GM19025 (cell line): ENCODE data around the gene DMD.

ENCODE experiments used
- ATAC-seq: cut with Tn5 transposase; IDR thresholded peaks from one replicate; pipeline ENCODE4 v1.9.1; 2021; ENCODE audit warnings: mild to moderate bottlenecking, low read depth, moderate library complexity; ENCODE audit not compliant: unreplicated experiment

Gene DMD

GRCh38 chrX:32525234-32525633 lies 686.1 kb downstream of the DMD start:
- ATAC-seq: no peak

GRCh38 chrX:32524385-32524784 lies 687.0 kb downstream of the DMD start:
- ATAC-seq: no peak

GRCh38 chrX:32520789-32521188 lies 690.6 kb downstream of the DMD start:
- no peak for ATAC-seq

GRCh38 chrX:32514986-32515385 lies 696.4 kb downstream of the DMD start:
- ATAC-seq: no peak

GRCh38 chrX:32501606-32502005 lies 709.7 kb downstream of the DMD start:
- no peak for ATAC-seq

GRCh38 chrX:32496671-32497070 lies 714.7 kb downstream of the DMD start:
- no peak for ATAC-seq

GRCh38 chrX:32495855-32496254 lies 715.5 kb downstream of the DMD start:
- ATAC-seq: no peak

GRCh38 chrX:32489125-32489524 lies 722.2 kb downstream of the DMD start:
- no peak for ATAC-seq

- ATAC-seq: no peak
Measured at GRCh38 chrX:32483534-32484136, 727.7 kb downstream of the DMD start.

GRCh38 chrX:32480019-32480418 lies 731.3 kb downstream of the DMD start:
- no peak for ATAC-seq

- no peak for ATAC-seq
Measured at GRCh38 chrX:32472364-32472763, 739.0 kb downstream of the DMD start.

GRCh38 chrX:32455704-32456103 lies 755.6 kb downstream of the DMD start:
- no peak for ATAC-seq

GRCh38 chrX:32451954-32452695 lies 759.2 kb downstream of the DMD start:
- ATAC-seq: no peak

GRCh38 chrX:32448945-32449344 lies 762.4 kb downstream of the DMD start:
- ATAC-seq: peak; percentile 41

- ATAC-seq: peak; percentile 93
Measured at GRCh38 chrX:32448320-32448719, 763.0 kb downstream of the DMD start.

- no peak for ATAC-seq
Measured at GRCh38 chrX:32447640-32448039, 763.7 kb downstream of the DMD start.

GRCh38 chrX:32443841-32444240 lies 767.5 kb downstream of the DMD start:
- no peak for ATAC-seq

GRCh38 chrX:32421266-32421665 lies 790.1 kb downstream of the DMD start:
- no peak for ATAC-seq

GRCh38 chrX:32408389-32408788 lies 803.0 kb downstream of the DMD start:
- no peak for ATAC-seq

GRCh38 chrX:32397562-32398216 lies 813.7 kb downstream of the DMD start:
- ATAC-seq: no peak

GRCh38 chrX:32395878-32396277 lies 815.5 kb downstream of the DMD start:
- no peak for ATAC-seq

- ATAC-seq: no peak
Measured at GRCh38 chrX:32392655-32393054, 818.7 kb downstream of the DMD start.
